Stomach (tissue), 4 donors: Measurements from ENCODE around the gene NHERF2.

ENCODE experiments used
- POLR2A ChIP-seq, 4 donors: fragments of 450-650 bp; IDR thresholded peaks; one replicate each; pipeline ENCODE4 v1.6.1; 2016; ENCODE audit warnings: antibody characterized with exemption in 4 of 4, control low read depth in 2 of 4, mild to moderate bottlenecking in 1 of 4, moderate library complexity in 1 of 4
- POLR2AphosphoS5 ChIP-seq, 3 donors: sonication (generic); formaldehyde crosslinking; IDR thresholded peaks; one replicate each; pipeline ENCODE4 v1.6.1; 2016; ENCODE audit warnings: antibody characterized with exemption in 3 of 3
- TF ChIP-seq, protein P1 (sequence below), 7 experiments: fragments of 450-650 bp in 4 of 7; fragments of 200-600 bp in 3 of 7; sonication (generic) in 3 of 7; IDR thresholded peaks; one replicate each; pipeline ENCODE4 v1.5.1; 2016 to 2019; ENCODE audit warnings: antibody characterized with exemption in 7 of 7, control low read depth in 2 of 7, mild to moderate bottlenecking in 1 of 7

DNA sequence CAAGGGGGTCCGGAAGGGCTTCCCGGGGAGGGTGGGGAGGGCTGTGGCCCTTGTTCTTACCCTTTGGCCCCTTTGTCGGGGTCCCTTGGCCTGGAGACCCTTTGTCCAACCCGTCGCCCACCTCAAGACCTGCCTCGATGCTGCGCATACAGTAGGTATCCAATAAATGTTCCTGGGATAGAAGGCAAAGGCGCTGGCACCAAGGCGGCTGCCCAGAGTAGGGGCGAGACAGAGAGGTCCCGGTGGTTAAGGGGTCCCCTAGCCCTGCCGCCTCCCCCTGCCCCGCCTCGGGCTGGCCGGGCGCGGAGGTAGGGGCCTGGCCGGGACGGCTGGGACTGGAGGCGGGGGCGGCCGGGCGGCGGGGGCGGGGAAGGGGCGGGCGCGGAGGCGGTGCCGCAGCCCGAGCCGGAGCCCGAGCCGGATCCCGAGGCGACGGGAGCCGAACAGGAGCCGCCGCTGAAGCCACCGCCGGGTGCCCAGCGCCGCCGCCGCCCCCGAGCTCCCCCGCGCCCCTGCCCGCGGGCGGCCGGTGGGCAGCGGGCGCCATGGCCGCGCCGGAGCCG, at the start of gene NHERF2:
- TF ChIP-seq, protein P1, sequence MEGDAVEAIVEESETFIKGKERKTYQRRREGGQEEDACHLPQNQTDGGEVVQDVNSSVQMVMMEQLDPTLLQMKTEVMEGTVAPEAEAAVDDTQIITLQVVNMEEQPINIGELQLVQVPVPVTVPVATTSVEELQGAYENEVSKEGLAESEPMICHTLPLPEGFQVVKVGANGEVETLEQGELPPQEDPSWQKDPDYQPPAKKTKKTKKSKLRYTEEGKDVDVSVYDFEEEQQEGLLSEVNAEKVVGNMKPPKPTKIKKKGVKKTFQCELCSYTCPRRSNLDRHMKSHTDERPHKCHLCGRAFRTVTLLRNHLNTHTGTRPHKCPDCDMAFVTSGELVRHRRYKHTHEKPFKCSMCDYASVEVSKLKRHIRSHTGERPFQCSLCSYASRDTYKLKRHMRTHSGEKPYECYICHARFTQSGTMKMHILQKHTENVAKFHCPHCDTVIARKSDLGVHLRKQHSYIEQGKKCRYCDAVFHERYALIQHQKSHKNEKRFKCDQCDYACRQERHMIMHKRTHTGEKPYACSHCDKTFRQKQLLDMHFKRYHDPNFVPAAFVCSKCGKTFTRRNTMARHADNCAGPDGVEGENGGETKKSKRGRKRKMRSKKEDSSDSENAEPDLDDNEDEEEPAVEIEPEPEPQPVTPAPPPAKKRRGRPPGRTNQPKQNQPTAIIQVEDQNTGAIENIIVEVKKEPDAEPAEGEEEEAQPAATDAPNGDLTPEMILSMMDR (IDR thresholded peaks at IDR 0.05) = no peak
- TF ChIP-seq POLR2A (IDR thresholded peaks at IDR 0.05) (no peak), POLR2AphosphoS5 (IDR thresholded peaks at IDR 0.05) (no peak)
